ENCODE measurements around the gene SRGAP1.

SRGAP1 gene

DNA sequence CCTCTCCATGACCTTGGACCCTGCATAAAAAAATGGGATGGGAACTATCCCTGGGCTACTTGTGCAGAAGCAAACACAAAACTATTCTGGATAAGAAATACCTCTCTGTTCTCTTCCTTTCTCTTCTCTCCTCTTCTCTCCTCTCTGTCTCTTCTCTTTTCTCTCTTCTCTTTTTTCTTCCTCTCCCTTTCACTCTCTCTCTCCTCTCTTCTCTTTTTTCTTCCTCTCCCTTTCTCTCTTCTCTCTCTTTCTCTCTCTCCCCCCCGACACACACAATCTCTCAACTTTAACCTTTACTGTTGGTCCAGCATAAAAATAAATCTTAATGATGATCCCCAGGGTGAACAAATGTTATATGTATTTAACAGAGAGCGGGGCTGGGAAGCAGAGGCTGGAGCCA is 141.4 kb downstream of the SRGAP1 start:
- Histone ChIP-seq H3K4me3 (no peak overlapping the region), H3K27ac (no peak overlapping the region)
- no peak for DNase-seq (ENCODE audit: low spot score)
- TF ChIP-seq, protein P1, sequence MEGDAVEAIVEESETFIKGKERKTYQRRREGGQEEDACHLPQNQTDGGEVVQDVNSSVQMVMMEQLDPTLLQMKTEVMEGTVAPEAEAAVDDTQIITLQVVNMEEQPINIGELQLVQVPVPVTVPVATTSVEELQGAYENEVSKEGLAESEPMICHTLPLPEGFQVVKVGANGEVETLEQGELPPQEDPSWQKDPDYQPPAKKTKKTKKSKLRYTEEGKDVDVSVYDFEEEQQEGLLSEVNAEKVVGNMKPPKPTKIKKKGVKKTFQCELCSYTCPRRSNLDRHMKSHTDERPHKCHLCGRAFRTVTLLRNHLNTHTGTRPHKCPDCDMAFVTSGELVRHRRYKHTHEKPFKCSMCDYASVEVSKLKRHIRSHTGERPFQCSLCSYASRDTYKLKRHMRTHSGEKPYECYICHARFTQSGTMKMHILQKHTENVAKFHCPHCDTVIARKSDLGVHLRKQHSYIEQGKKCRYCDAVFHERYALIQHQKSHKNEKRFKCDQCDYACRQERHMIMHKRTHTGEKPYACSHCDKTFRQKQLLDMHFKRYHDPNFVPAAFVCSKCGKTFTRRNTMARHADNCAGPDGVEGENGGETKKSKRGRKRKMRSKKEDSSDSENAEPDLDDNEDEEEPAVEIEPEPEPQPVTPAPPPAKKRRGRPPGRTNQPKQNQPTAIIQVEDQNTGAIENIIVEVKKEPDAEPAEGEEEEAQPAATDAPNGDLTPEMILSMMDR (IDR thresholded peaks at IDR 0.05), result no peak

DNA sequence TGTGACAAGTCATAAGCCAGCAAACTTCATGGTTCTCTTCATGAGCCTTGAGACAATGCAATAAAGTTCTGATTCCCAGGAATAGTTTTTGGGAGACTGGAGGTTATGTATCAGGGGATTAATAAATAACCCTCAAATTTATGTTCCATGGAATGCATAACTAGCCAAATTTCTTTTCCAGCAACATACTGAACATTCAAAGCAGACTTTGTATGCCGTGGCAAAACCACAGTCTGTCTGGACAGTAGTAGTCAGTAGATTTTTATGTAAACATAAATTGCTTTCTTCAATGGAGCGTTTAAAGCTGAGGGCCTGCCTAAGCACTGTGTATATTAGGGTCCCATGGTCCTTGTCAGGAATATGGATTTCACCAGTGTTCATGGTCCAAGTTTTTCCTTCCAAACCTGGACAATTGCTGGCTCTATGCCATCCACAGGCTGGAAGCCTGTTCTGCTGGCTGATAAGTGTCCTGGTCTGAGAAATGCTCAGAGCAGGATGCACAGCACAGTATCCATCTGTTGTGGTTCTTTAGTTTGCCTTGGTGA is 144.9 kb downstream of the SRGAP1 start:
- TF ChIP-seq, protein P1 (IDR thresholded peaks at IDR 0.05), result no peak
- no peak overlapping the region for H3K4me3 ChIP-seq
- no peak overlapping the region for H3K27ac ChIP-seq
- no peak for DNase-seq (ENCODE audit: low spot score)

DNA sequence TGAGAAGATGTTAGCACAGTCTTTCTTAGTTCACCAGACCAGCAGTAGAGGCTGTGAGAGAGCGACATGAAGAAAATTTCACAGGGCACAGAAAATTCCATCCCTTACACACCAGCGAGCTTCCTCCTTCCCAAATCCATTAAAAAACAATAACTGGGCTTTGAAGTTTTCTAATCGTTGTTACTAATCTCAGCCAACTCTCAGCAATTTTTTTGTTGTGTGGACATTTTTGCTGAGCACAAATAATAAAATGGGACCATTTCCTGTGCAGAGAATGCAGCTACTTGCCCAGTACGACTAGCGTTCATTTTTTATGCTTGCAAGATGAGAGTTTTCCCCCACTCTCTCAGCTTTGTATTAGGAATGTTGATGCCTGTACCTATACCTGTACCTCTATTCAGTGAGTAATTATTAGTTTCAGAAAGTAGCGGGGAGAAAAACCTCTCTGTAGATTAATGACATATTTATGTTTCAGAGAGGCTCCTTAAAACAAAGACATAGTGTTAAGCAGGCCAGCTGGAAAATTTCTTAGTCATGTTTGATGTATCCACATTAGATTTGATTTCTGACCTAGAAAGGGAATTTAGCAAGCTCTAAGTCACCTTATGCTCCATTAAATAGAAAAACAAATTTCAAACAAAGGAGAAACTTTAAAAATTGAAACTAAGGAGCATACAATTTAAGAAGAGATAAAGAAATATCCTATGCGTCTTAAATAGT is 146.5 kb downstream of the SRGAP1 start:
- DNase-seq (ENCODE audit: low spot score), result no peak
- TF ChIP-seq, protein P1 (IDR thresholded peaks at IDR 0.05), result no peak
- Histone ChIP-seq H3K27ac (no peak overlapping the region), H3K4me3 (no peak overlapping the region)

DNA sequence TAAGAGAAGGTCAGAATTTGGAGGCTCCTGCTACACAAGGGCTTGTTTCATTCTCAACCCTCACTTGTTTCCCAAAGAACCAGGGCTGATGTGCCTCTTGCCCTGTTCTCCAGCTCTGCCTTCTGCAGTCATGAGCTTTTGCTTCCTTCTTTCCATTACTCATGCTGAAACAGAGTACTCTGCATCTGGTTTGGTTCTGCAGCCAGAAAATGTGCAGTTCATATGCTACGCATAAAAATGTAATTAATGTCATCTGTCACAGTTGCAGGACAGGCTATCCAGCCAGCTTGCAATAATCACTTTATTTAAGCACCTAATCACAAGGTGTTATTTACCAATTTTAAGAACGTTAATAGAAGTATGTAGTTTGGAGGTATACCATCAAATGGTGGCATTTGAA is 150.2 kb downstream of the SRGAP1 start:
- TF ChIP-seq, protein P1 (IDR thresholded peaks at IDR 0.05), result no peak
- no peak for DNase-seq (ENCODE audit: low spot score)
- no peak overlapping the region for H3K27ac ChIP-seq
- H3K4me3 ChIP-seq, result no peak overlapping the region

DNA sequence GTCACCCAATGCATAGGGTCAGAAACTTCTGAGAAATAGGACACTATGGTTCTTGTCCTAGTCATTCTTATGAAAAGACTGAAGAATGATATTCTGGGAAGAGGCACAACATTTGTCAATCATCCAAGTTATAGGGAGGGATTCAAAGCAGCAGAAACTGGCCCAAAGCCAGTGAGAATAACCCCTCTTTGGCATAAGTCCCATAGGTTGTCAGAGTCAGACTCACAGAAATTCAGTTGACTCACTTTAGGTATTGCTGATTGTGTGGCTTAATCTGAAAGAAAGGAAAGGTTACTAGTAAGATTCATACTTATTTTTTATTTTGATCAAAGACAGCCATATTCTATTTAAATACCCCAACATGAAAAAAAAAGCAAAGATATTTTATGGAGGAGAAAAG is 151.0 kb downstream of the SRGAP1 start:
- no peak overlapping the region for H3K27ac ChIP-seq
- no peak for DNase-seq (ENCODE audit: low spot score)
- TF ChIP-seq, protein P1 (IDR thresholded peaks at IDR 0.05), result no peak
- H3K4me3 ChIP-seq, result no peak overlapping the region

DNA sequence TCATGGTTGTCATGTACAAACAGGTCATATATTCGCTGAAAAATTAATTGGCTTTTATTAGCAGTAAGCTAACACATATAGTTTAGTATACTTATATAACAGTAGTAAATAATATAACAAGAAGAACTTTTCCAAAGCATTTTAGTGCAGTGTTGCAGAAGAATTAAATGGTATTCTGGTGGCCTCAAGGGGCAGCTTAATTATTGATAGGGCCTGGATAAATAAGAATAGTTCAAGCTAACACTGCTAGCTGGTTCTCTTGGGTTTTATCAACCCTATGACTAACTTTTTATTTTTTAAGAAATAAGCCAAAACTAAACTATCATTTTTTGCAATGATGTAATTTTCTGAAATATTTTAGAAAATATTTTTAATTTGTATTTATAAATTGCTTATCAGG is 152.1 kb downstream of the SRGAP1 start:
- no peak for DNase-seq (ENCODE audit: low spot score)
- TF ChIP-seq, protein P1 (IDR thresholded peaks at IDR 0.05), result no peak
- Histone ChIP-seq H3K27ac (no peak overlapping the region), H3K4me3 (no peak overlapping the region)

DNA sequence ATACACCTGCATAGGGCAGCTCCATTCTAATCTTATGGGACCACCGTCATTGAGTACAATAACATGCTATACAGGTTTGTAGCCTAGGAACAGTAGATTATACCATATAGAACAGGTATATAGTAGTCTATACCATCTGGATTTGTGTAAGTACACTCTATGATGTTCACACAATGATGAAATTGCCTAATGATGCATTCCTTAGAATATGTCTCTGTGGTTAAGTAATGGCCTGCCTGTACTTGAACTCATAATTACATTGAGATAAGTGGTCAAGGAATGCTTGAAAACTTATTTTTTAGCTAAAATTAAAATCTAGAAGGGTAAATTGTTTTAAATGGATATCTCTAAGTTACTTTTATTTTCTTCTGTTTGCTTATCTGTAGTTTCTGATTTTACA is 152.7 kb downstream of the SRGAP1 start:
- no peak for DNase-seq (ENCODE audit: low spot score)
- Histone ChIP-seq H3K4me3 (no peak overlapping the region), H3K27ac (no peak overlapping the region)
- TF ChIP-seq, protein P1 (IDR thresholded peaks at IDR 0.05), result no peak
